Progenitor cell of endocrine pancreas (in vitro differentiated cells): ENCODE data around the gene HEXD. TPM values are rescaled to one million over a fixed set of nuclear protein-coding genes. Genes with fewer than 3 reads are reported as not detected.
A peak's percentile ranks its signal among the peaks of the same experiment; 100 is the strongest.

ENCODE experiments used
- DNase-seq: peaks from one replicate; pipeline ENCODE4 v3.0.0; 2021; ENCODE audit warnings: low spot score; ENCODE audit not compliant: unreplicated experiment
- H3K27ac Mint-ChIP-seq: 2 replicates; pipeline ENCODE4 v1.8.0; 2021; ENCODE audit warnings: mild to moderate bottlenecking, moderate library complexity, mixed read lengths
- H3K27me3 Mint-ChIP-seq: 2 replicates; pipeline ENCODE4 v1.8.0; 2021; ENCODE audit warnings: mixed read lengths
- H3K36me3 Mint-ChIP-seq: 2 replicates; pipeline ENCODE4 v1.8.0; 2022; ENCODE audit warnings: mixed read lengths; ENCODE audit not compliant: insufficient read depth
- H3K4me1 Mint-ChIP-seq: 2 replicates; pipeline ENCODE4 v1.8.0; 2021; ENCODE audit warnings: low read depth, mixed read lengths
- H3K4me3 Mint-ChIP-seq: 2 replicates; pipeline ENCODE4 v1.8.0; 2021; ENCODE audit warnings: low read depth, mild to moderate bottlenecking, moderate library complexity, mixed read lengths
- H3K9me3 Mint-ChIP-seq: 2 replicates; pipeline ENCODE4 v1.8.0; 2021; ENCODE audit warnings: low read depth, mixed read lengths
- total RNA-seq: library from RNA; stranded (reverse); gene quantifications from 2 replicates; pipeline ENCODE4 v1.2.1, GENCODE V29; 2021
- TF ChIP-seq, protein P1 (sequence below): fragments of 200-600 bp; sonication (generic); IDR thresholded peaks from one replicate; pipeline ENCODE4 v1.5.0; 2021; ENCODE audit warnings: antibody characterized with exemption, mild to moderate bottlenecking; ENCODE audit not compliant: unreplicated experiment

The HEXD gene
- total RNA-seq, 1 donor from 2014 or later, result 86.4 TPM

DNA sequence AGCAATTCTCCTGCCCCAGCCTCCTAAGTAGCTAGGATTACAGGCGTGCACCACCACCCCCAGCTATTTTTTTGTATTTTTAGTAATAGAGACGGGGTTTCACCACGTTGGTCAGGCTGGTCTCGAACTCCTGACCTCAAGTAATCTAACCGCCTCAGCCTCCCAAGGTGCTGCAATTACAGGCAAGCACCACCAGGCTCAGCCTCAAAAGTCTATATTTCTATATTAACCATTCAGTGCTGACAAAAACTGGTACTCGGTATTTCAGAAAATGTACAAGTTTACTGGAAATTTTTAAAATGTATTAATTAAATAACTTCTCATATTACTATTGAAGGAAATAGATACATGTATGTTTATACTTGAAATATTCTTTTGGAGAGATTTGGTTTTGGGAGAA is 1.4 kb upstream of the HEXD start:
- peaks cover 15% of the 10 kb centered on the region for H3K36me3 Mint-ChIP-seq
- TF ChIP-seq, protein P1, sequence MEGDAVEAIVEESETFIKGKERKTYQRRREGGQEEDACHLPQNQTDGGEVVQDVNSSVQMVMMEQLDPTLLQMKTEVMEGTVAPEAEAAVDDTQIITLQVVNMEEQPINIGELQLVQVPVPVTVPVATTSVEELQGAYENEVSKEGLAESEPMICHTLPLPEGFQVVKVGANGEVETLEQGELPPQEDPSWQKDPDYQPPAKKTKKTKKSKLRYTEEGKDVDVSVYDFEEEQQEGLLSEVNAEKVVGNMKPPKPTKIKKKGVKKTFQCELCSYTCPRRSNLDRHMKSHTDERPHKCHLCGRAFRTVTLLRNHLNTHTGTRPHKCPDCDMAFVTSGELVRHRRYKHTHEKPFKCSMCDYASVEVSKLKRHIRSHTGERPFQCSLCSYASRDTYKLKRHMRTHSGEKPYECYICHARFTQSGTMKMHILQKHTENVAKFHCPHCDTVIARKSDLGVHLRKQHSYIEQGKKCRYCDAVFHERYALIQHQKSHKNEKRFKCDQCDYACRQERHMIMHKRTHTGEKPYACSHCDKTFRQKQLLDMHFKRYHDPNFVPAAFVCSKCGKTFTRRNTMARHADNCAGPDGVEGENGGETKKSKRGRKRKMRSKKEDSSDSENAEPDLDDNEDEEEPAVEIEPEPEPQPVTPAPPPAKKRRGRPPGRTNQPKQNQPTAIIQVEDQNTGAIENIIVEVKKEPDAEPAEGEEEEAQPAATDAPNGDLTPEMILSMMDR, result peak; percentile 23
- H3K9me3 Mint-ChIP-seq, result no peaks in the 10 kb centered on the region
- no peak overlapping the region for H3K27ac Mint-ChIP-seq
- H3K4me3 Mint-ChIP-seq, result no peak overlapping the region
- no peaks in the 10 kb centered on the region for H3K27me3 Mint-ChIP-seq
- H3K4me1 Mint-ChIP-seq, result peaks cover 5% of the 10 kb centered on the region
- no peak for DNase-seq

DNA sequence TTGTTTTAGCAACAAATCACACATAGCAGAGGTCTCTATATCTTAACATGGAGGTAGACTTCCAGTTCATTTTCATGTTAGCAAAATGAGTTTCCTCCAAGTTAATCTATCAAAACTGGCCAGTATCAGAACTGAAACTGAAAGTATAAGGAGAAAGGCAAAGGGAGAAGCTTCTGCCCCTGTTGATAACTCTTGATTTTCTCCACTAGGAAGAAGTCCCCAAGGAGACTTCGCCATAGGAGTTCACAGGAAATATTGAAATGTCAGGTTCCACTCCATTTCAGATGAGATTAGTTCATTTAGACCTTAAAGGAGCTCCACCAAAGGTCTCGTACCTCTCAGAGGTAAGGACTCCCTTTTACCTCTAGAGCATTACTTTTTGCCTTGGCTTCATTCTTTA is 1.4 kb downstream of the HEXD start:
- H3K9me3 Mint-ChIP-seq, result peaks cover 7% of the 10 kb centered on the region
- peaks cover 27% of the 10 kb centered on the region for H3K36me3 Mint-ChIP-seq
- DNase-seq, result no peak
- H3K27me3 Mint-ChIP-seq, result no peaks in the 10 kb centered on the region
- TF ChIP-seq, protein P1, result no peak
- H3K4me3 Mint-ChIP-seq, result peak overlapping the region; percentile 78
- H3K27ac Mint-ChIP-seq, result no peak overlapping the region
- H3K4me1 Mint-ChIP-seq, result peaks cover 3% of the 10 kb centered on the region

DNA sequence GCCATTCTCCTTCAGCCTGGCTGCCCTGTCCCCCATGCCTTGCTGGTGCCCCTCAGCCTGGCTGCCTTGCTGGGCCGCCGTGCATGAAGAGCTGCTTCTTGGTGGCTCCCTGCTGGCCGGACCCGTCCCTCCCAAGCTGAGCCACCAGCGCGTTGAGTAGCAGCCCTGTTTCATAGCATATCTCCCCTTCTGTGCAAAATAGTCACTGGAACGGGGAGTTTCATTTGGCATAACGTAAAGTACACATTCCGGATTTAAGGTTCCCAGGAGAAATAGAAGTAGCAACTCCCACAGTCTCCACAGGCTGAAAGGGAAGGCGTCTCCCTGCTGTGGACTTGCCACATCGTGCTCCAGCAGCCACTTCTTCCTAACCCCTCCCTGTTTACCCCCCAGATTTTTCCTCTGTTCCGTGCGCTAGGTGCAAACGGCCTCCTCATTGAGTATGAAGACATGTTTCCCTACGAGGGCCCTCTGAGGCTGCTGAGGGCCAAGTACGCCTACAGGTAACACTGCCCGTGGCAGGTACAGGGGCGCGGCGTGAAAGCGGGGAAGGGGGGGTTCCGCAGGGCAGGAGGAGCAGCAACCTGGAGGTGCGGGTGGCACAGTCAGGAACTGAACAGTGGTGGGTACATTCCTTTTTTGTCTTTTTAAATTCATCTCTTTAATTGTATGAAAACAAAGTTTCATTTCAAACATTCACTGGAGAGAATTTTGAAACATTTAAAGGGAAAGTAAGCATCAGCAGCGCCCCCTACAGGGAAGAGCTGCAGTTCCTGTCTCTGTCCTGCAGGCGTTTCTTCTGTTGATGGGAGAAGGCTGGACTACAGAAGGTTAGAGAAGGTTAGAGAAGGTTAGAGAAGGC is 6.1 kb downstream of the HEXD start:
- Mint-ChIP-seq H3K4me3 (no peak overlapping the region), H3K27ac (peak overlapping the region; percentile 80), H3K27me3 (no peaks in the 10 kb centered on the region), H3K4me1 (peaks cover 7% of the 10 kb centered on the region), H3K9me3 (peaks cover 7% of the 10 kb centered on the region), H3K36me3 (peaks cover 27% of the 10 kb centered on the region)
- TF ChIP-seq, protein P1, result peak; percentile 60
- no peak for DNase-seq

DNA sequence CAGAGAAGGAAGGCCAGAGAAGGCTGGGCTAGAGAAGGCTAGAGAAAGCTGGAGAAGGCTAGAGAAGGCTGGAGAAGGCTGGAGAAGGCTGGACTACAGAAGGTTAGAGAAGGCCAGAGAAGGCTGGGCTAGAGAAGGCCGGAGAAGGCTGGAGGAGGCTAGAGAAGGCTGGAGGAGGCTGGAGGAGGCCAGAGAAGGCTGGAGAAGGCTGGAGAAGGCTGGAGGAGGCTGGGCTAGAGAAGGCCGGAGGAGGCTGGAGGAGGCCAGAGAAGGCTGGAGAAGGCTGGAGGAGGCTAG is 6.7 kb downstream of the HEXD start:
- peaks cover 26% of the 10 kb centered on the region for H3K36me3 Mint-ChIP-seq

DNA sequence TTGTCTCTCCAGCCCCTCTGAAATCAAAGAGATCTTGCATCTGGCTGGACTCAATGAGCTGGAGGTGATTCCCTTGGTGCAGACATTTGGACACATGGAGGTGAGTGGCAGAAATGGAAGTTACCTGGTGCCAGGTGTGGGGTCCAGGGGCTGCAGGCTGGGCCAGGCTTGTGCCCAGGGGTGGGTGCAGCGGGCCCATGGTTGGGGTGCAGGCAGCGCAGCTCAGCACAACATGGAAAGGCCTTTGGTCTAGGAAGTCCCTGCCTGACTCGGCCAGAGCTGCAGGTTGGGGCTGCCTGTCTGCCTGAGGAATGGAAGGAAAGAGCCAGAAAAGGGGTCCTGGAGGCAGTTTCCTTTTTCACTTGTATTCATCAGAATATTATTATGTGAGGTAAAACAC is 10.4 kb downstream of the HEXD start:
- Mint-ChIP-seq H3K4me1 (peaks cover 7% of the 10 kb centered on the region), H3K27ac (no peak overlapping the region), H3K9me3 (no peaks in the 10 kb centered on the region), H3K27me3 (no peaks in the 10 kb centered on the region), H3K36me3 (peaks cover 5% of the 10 kb centered on the region), H3K4me3 (no peak overlapping the region)
- no peak for DNase-seq
- TF ChIP-seq, protein P1, result no peak

More for the DNA sequence above, 6.7 kb downstream of the HEXD start:
- TF ChIP-seq, protein P1, result no peak
- DNase-seq, result no peak
- peaks cover 7% of the 10 kb centered on the region for H3K4me1 Mint-ChIP-seq
- peak overlapping the region; percentile 80 for H3K27ac Mint-ChIP-seq
- H3K27me3 Mint-ChIP-seq, result no peaks in the 10 kb centered on the region
- peaks cover 7% of the 10 kb centered on the region for H3K9me3 Mint-ChIP-seq
- no peak overlapping the region for H3K4me3 Mint-ChIP-seq
